HG03460 (cell line): Measurements from ENCODE around the gene CREB3L2.
A peak's percentile ranks its signal among the peaks of the same experiment; 100 is the strongest.
"Not testable (repeated sequence)": the region's sequence is repeated elsewhere in the genome, so short reads cannot be mapped to it uniquely, and the experiment has no call there.

Experiments used
- ATAC-seq: cut with Tn5 transposase; IDR thresholded peaks from one replicate; pipeline ENCODE4 v1.9.1; 2021; ENCODE audit not compliant: unreplicated experiment

The CREB3L2 gene

GRCh38 chr7:137935884-137936508 lies 65.9 kb downstream of the CREB3L2 start:
- ATAC-seq: peak; percentile 49

- ATAC-seq: peak; percentile 88
These were observed 66.7 kb downstream of the CREB3L2 start for GRCh38 chr7:137934941-137935883.

GRCh38 chr7:137934176-137934826 lies 67.6 kb downstream of the CREB3L2 start:
- no peak for ATAC-seq

- no peak for ATAC-seq
These were observed 68.4 kb downstream of the CREB3L2 start for GRCh38 chr7:137933270-137934017.

- ATAC-seq: no peak
These were observed 69.0 kb downstream of the CREB3L2 start for GRCh38 chr7:137932881-137933269.

GRCh38 chr7:137931823-137932222 lies 70.1 kb downstream of the CREB3L2 start:
- ATAC-seq: no peak

- ATAC-seq: no peak
These were observed 71.3 kb downstream of the CREB3L2 start for GRCh38 chr7:137930581-137930980.

GRCh38 chr7:137928626-137929025 lies 73.3 kb downstream of the CREB3L2 start:
- no peak for ATAC-seq

GRCh38 chr7:137927386-137927785 lies 74.5 kb downstream of the CREB3L2 start:
- ATAC-seq: no peak

GRCh38 chr7:137926206-137926605 lies 75.7 kb downstream of the CREB3L2 start:
- ATAC-seq: not testable (repeated sequence)

- no peak for ATAC-seq
These were observed 76.1 kb downstream of the CREB3L2 start for GRCh38 chr7:137925754-137926153.

GRCh38 chr7:137925091-137925490 lies 76.8 kb downstream of the CREB3L2 start:
- no peak for ATAC-seq

- no peak for ATAC-seq
These were observed 78.5 kb downstream of the CREB3L2 start for GRCh38 chr7:137923380-137923779.

- no peak for ATAC-seq
These were observed 81.1 kb downstream of the CREB3L2 start for GRCh38 chr7:137920637-137921399.

- ATAC-seq: no peak
These were observed 81.9 kb downstream of the CREB3L2 start for GRCh38 chr7:137919987-137920386.

GRCh38 chr7:137916980-137917645 lies 84.8 kb downstream of the CREB3L2 start:
- ATAC-seq: no peak

- ATAC-seq: no peak
These were observed 85.3 kb downstream of the CREB3L2 start for GRCh38 chr7:137916564-137916963.

GRCh38 chr7:137915266-137915665 lies 86.6 kb downstream of the CREB3L2 start:
- no peak for ATAC-seq

GRCh38 chr7:137913985-137914384 lies 87.9 kb downstream of the CREB3L2 start:
- no peak for ATAC-seq

GRCh38 chr7:137909042-137909441 lies 92.8 kb downstream of the CREB3L2 start:
- no peak for ATAC-seq
